NCI-H526 treated with DMSO at 0.1 percent for 48 hours (cell line): ENCODE results near the gene PUS7.
"Not testable (repeated sequence)": the region's sequence is repeated elsewhere in the genome, so short reads cannot be mapped to it uniquely, and the experiment has no call there.

Experiments
- DNase-seq: peaks from one replicate; lab custom pipeline; 2025; lab: John Stamatoyannopoulos, UW

Gene PUS7

GRCh38 chr7:105448181-105448580 lies 73.9 kb downstream of the PUS7 start:
- no peak for DNase-seq

- no peak for DNase-seq
Measured at GRCh38 chr7:105444342-105444987, 77.6 kb downstream of the PUS7 start.

GRCh38 chr7:105442214-105442613 lies 79.9 kb downstream of the PUS7 start:
- DNase-seq: not testable (repeated sequence)

- DNase-seq: peak; percentile 21
Measured at GRCh38 chr7:105439174-105439893, 82.7 kb downstream of the PUS7 start.

DNA sequence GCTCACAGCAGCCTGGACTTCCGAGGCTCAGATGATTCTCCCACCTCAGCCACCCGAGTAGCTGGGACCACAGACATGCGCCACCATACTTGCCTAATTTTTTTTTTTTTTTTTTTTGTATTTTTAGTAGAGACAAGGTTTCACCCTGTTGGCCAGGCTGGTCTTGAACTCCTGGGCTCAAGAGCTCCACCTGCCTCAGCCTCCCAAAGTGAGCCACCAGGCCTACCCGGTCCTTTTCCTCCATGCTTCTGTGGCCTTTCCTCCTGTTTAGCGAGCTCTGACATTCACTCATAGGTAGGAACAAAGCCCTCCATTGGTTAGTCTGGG lies 83.3 kb downstream of the PUS7 start:
- DNase-seq: no peak

- DNase-seq: no peak
Measured at GRCh38 chr7:105438254-105438653, 83.8 kb downstream of the PUS7 start.

DNA sequence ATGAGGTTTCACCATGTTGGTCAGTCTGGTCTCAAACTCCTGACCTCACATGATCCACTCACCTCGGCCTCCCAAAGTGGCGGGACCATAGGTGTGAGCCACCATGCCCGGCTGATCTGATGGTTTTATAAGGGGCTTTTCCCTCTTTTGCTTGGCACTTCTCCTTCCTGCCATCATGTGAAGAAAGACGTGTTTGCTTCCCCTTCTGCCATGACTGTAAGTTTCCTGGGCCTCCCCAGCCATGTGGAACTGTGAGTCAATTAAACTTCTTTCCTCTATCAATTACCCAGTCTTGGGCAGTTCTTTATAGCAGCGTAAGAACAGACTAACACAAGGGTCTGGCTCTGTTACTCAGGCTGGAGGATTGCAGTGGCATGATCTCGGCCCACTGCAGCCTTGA lies 84.7 kb downstream of the PUS7 start:
- DNase-seq: not testable (repeated sequence)

GRCh38 chr7:105429746-105430612 lies 92.1 kb downstream of the PUS7 start:
- peak; percentile 49 for DNase-seq

- DNase-seq: no peak
Measured at GRCh38 chr7:105426606-105427146, 95.4 kb downstream of the PUS7 start.

- DNase-seq: no peak
Measured at GRCh38 chr7:105423987-105424386, 98.1 kb downstream of the PUS7 start.

DNA sequence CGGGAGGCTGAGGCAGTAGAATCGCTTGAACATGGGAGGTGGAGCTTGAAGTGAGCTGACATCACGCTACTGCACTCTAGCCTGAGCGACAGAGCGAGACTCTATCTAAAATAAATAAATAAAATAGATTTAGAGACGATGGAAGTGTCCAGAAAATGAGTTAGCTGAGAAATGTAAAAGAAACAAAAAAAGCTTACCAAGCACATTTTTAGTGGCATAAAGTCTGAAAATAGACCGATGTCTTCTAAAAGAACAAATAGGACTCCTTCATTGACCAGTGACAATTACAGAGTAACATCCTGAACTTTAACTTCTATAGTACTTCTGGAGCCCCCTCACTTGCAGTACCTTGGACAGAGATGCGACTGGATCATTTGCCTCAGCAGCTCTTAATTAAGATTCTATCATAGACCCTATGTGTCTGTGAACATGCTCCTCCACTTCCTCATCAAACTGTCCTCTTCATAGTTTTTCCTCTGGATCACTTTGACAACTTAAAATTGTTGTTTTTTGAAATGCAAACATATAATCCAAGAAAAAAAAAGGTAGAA lies 108.1 kb downstream of the PUS7 start:
- DNase-seq: no peak

DNA sequence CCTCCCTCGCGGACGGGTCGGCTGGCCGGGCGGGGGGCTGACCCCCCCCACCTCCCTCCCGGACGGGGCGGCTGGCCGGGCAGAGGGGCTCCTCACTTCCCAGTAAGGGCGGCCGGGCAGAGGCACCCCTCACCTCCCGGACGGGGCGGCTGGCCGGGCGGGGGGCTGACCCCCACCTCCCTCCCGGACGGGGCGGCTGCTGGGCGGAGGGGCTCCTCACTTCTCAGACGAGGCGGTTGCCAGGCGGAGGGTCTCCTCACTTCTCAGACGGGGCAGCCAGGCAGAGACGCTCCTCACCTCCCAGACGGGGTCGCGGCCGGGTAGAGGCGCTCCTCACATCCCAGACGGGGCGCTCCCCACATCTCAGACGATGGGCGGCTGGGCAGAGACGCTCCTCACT lies 111.3 kb downstream of the PUS7 start:
- DNase-seq: not testable (repeated sequence)

- DNase-seq: not testable (repeated sequence)
Measured at GRCh38 chr7:105409775-105410174, 112.3 kb downstream of the PUS7 start.

GRCh38 chr7:105408791-105409410 lies 113.2 kb downstream of the PUS7 start:
- no peak for DNase-seq
